ENCODE data around the gene VGLL3. TPM values are rescaled to one million over a fixed set of nuclear protein-coding genes. Genes with fewer than 3 reads are reported as not detected.

Gene VGLL3
- total and polyA plus RNA-seq, 2 donors (not counting 1 experiment from before 2014, with no cell fraction given), result not detected

GRCh38 chr3:86948822-86949221, 42.1 kb downstream of the VGLL3 start:
- ATAC-seq (ENCODE audit: low read depth) (no peak), DNase-seq (no peak)
- no peaks in the 10 kb centered on the region for H3K27me3 Mint-ChIP-seq
- H3K27ac Mint-ChIP-seq, result no peak overlapping the region
- intact Hi-C loops (cut with micrococcal nuclease), result no loop called here
- H3K4me2 ChIP-seq (replicated peaks; ENCODE audit: low read depth, low read length, poor library complexity, severe bottlenecking), result no peak overlapping the region
- no peaks in the 10 kb centered on the region for H3K4me1 ChIP-seq (ENCODE audit: control insufficient read depth in 2 of 2, insufficient read depth in 2 of 2, low read length in 2 of 2)
- no peak overlapping the region for H3K27ac ChIP-seq (ENCODE audit: low read length in 2 of 2)
- H3K4me3 Mint-ChIP-seq, result no peak overlapping the region
- H3K9me3 Mint-ChIP-seq (ENCODE audit: insufficient read depth), result no peaks in the 10 kb centered on the region
- TF ChIP-seq EZH2 (IDR thresholded peaks at IDR 0.05; ENCODE audit: borderline replicate concordance, insufficient read depth, low read depth, low read length, poor library complexity, severe bottlenecking), result no peak
- TF ChIP-seq CTCF (IDR thresholded peaks at IDR 0.05), result no peak
- H3K9ac ChIP-seq (ENCODE audit: low read length), result no peak overlapping the region
- H3K27me3 ChIP-seq (replicated peaks in 1 of 4; ENCODE audit: control extremely low read depth in 1 of 4, control insufficient read depth in 3 of 4, insufficient read depth in 4 of 4, low read length in 3 of 4), result no peaks in the 10 kb centered on the region
- POLR2A ChIA-PET, result no interaction called here
- no peaks in the 10 kb centered on the region for H3K79me2 ChIP-seq (ENCODE audit: control insufficient read depth, insufficient read depth, low read length)
- H2AFZ ChIP-seq (ENCODE audit: insufficient read depth, low read depth, low read length, poor library complexity, severe bottlenecking), result no peak overlapping the region
- CTCF ChIA-PET, result no interaction called here
- H3K36me3 ChIP-seq (replicated peaks in 1 of 2; ENCODE audit: control extremely low read depth in 1 of 2, control insufficient read depth in 1 of 2, extremely low read depth in 1 of 2, insufficient read depth in 2 of 2, low read length in 1 of 2), result no peaks in the 10 kb centered on the region
- H3K4me3 ChIP-seq (ENCODE audit: control extremely low read depth in 1 of 5, extremely low read depth in 1 of 5, insufficient read depth in 1 of 5, low read depth in 2 of 5, low read length in 4 of 5), result no peak overlapping the region
- no peaks in the 10 kb centered on the region for H4K20me1 ChIP-seq (ENCODE audit: control insufficient read depth, insufficient read depth, low read length, poor library complexity, severe bottlenecking)
- H3K9me3 ChIP-seq (ENCODE audit: control extremely low read depth in 1 of 3, control insufficient read depth in 2 of 3, insufficient read depth in 1 of 3, low read length in 2 of 3), result no peaks in the 10 kb centered on the region
- H3K4me1 Mint-ChIP-seq, result no peaks in the 10 kb centered on the region
- 67% methylated on average over 1 of the region's 1 CpG for WGBS (ENCODE audit: insufficient coverage)

GRCh38 chr3:86942206-86942605, 48.7 kb downstream of the VGLL3 start:
- Histone ChIP-seq H3K9ac (ENCODE audit: low read length) (no peak overlapping the region), H3K36me3 (replicated peaks in 1 of 2; ENCODE audit: control extremely low read depth in 1 of 2, control insufficient read depth in 1 of 2, extremely low read depth in 1 of 2, insufficient read depth in 2 of 2, low read length in 1 of 2) (no peaks in the 10 kb centered on the region), H3K4me1 (ENCODE audit: control insufficient read depth in 2 of 2, insufficient read depth in 2 of 2, low read length in 2 of 2) (no peaks in the 10 kb centered on the region), H3K4me2 (replicated peaks; ENCODE audit: low read depth, low read length, poor library complexity, severe bottlenecking) (no peak overlapping the region), H3K4me3 (ENCODE audit: control extremely low read depth in 1 of 5, extremely low read depth in 1 of 5, insufficient read depth in 1 of 5, low read depth in 2 of 5, low read length in 4 of 5) (no peak overlapping the region), H3K27ac (ENCODE audit: low read length in 2 of 2) (no peak overlapping the region), H3K27me3 (replicated peaks in 1 of 4; ENCODE audit: control extremely low read depth in 1 of 4, control insufficient read depth in 3 of 4, insufficient read depth in 4 of 4, low read length in 3 of 4) (no peaks in the 10 kb centered on the region), H2AFZ (ENCODE audit: insufficient read depth, low read depth, low read length, poor library complexity, severe bottlenecking) (no peak overlapping the region), H3K79me2 (ENCODE audit: control insufficient read depth, insufficient read depth, low read length) (no peaks in the 10 kb centered on the region), H4K20me1 (ENCODE audit: control insufficient read depth, insufficient read depth, low read length, poor library complexity, severe bottlenecking) (no peaks in the 10 kb centered on the region), H3K9me3 (ENCODE audit: control extremely low read depth in 1 of 3, control insufficient read depth in 2 of 3, insufficient read depth in 1 of 3, low read length in 2 of 3) (no peaks in the 10 kb centered on the region)
- WGBS (ENCODE audit: insufficient coverage), result no CpG with 5 or more reads among the region's 3 CpGs
- Mint-ChIP-seq H3K27me3 (no peaks in the 10 kb centered on the region), H3K4me3 (no peak overlapping the region), H3K9me3 (ENCODE audit: insufficient read depth) (no peaks in the 10 kb centered on the region), H3K27ac (no peak overlapping the region), H3K4me1 (no peaks in the 10 kb centered on the region)
- POLR2A ChIA-PET, result no interaction called here
- intact Hi-C loops (cut with micrococcal nuclease), result no loop called here
- CTCF ChIA-PET, result no interaction called here
- DNase-seq, result no peak
- no peak for TF ChIP-seq EZH2 (IDR thresholded peaks at IDR 0.05; ENCODE audit: borderline replicate concordance, insufficient read depth, low read depth, low read length, poor library complexity, severe bottlenecking)
- no peak for TF ChIP-seq CTCF (IDR thresholded peaks at IDR 0.05)
- ATAC-seq (ENCODE audit: low read depth), result no peak
